ENCODE results near the gene ABL1.

The ABL1 gene

DNA sequence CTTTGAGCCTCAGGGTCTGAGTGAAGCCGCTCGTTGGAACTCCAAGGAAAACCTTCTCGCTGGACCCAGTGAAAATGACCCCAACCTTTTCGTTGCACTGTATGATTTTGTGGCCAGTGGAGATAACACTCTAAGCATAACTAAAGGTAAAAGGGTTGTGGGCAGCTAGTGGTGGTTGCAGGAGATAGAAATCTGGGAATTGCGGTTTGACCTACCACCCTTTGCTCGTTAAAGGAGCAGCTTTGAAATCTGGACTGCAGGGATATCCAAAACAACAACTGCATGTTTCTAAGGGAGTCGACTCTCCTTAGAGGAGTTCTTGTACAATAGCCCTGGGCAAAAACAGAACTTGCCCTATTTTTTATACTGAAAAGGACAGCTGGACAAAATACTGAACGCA is 19.0 kb downstream of the ABL1 start:
- DNase-seq, result no peak

DNA sequence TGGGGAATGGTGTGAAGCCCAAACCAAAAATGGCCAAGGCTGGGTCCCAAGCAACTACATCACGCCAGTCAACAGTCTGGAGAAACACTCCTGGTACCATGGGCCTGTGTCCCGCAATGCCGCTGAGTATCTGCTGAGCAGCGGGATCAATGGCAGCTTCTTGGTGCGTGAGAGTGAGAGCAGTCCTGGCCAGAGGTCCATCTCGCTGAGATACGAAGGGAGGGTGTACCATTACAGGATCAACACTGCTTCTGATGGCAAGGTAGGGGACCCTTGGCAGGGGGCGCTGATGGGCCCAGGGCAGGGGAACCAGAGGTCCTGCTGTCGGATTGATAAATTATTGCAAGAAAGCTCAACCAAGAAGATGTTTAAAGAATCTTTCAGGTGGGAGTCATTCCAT is 19.8 kb downstream of the ABL1 start:
- no peak for DNase-seq

DNA sequence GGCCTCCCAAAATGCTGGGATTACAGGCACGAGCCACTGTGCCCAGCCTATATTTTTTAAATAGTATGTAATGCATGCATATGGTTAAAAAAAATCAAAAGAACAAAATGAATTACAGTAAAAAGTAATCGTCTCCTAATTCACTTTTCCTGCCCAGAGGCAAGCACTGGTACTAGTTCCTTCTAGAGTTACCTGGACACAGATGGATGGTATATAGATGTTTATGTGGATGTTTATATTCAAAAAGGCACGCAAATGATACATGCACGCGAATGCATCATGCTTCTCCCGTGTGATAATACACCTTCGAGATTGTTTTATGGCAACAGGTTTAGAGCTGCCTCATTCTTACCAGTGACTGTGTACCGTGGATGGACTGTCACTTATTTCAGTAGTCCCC is 21.4 kb downstream of the ABL1 start:
- DNase-seq, result no peak

DNA sequence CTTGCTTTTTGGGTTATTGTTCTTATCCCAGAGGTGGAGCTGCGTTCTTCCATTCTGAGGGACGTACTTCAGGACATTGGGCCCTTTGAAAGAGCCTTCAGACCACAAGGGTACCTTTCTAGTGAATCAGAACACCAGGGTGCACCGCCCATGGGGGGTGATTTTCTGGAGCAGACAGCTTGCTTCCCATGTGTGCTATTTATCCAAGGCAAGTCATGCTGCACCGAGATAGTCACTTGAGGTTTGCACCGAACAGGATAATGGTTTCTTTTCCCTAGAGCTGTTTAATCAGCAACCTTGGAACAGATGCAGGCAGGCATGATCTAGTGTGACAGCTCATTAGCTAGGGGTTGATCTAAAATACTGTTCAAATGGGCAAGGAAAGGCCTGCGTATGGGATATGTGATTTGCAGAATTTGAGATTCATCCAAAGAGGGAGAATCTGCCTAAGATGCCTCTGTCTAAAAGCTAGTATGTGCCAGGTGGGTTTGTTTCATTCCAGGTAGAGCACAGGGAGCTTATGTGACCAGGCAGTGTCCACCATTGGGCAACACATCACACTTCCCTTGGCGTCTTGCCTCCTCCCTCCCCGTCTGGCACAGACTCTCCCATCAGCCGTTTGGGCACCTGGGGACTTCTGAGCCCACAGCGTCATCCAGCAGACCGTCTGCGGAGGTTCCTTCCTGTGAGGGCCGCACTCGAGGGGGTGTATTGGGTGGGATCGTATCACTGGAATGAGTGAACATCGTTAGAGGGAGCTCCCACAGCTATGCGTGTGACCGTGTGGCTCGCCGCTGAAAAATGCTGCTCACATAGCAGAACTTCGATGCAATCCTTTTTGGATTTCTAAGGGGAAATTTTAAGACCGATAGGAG is 23.0 kb downstream of the ABL1 start:
- DNase-seq, result no peak

DNA sequence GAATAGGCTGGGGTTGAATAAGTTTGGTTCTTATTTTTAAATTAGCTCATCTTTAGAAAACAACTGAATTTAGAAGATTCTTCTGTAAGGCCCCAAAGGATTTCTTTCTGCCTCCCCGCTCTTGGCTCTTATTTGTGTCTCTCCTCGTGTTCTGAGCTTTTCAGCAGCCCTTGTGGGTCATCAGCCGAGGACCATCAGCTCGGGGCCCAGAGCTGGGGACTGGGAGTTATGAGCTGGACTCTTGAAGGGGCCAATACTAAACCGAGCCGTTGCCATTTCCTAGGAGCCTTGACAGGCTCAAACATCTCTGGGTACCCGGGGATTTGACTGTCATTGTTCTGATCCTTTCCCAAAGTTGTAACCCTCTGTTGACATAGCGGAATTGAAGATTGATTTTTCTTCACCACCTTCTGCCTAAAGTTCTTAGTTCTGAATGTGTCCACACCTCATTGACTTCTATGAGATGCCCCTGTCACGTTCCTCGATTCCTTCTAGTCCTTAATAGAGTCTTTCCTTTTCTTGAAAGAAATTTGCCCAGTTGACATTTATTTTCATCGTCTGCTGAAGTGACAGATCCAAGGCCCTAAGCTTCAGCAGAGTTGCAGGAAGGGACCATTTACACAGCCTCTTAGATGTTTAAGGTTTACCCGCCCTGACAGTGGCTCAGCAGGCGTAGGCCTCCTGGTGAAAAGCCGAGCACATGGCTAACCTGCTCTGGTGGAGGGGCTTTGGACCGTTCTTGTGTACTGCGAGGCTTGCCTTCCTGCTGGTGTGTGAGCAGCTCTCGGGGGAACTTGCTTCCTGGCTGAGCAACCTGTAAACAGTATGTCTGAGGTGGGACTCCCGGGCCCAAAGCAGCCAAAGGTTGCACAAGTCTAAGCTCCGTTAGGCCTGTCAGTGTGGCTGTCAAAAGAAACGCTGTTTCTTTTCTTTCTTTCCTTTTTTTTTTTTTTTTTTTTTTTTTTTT is 24.0 kb downstream of the ABL1 start:
- no peak for DNase-seq

DNA sequence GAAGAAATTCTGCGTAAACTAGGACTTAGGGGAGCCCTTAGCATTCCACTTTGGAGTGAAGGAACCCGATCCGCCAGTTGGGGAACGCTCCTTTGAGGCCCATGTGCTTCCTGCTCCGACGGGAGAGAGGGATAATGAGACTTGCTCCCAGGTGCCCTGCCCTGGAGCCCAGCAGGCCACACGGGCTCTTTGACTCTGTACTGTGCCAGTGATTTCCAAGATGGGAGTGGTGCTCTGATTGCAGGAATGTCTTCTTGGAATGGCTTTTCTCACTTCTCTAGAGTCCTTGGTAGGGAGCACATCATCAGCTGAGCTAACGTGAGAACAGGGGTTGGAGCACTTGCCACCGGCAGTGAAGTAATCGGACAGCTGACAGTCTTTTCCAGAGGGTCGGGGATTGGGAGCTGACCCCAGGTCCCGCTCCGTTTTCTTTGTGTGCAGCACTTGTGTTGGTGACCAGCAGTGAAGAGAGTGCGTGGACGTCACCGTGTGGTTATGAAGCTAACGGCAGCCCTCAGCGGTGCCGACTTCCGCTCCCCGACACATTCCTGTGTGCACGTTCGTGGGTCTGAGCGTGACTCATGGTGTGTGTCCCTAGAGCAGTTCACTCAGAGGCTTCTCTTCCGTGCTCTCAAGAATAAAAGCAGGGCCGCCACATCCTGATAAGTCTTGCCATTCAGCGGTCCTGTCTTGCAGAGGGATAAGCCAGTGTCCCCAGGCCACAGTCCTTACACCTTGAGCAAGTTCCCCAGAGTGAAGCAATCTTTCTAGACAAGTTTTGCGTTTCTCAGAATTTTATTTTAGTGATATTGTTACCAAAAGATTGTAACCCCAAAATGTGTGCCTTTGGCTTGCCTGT is 25.6 kb downstream of the ABL1 start:
- no peak for DNase-seq

DNA sequence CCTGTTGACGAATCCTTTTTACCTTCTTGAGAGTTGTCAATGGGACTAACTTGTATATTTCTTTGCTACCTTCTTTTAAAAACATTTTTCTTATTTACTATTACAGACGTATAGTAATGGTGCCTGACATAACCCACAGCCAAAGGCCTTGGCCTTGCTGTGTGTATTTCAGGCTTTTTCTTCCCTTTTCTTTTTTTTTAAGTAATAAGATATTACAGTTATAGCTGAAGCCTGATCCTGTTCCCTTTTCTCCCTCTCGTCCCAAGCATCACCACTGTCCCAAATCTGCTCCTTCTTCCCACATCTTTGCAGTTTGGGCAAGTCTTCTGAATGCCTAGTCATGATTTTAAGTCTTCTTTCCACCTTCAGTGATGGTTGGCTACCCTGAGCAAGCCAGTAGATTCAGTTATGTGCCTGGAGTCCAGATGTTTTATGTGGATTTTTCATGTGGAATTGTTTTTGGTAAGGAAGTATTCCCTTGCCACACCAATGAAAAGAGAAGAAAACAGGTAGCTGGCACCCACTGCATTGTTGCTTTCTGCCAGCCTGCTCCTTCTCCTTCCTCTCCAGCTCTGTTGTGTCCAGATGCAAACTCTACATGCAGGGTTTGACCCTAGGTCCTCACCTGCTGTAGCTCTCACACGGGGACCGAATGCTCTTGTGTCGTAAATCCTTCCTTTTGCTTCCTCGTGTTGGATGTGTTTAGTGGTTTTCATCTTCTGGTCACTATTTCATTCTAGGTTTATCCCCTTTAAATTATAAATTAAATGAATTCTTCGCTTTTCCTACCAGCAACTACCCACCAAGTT is 26.5 kb downstream of the ABL1 start:
- DNase-seq, result no peak

DNA sequence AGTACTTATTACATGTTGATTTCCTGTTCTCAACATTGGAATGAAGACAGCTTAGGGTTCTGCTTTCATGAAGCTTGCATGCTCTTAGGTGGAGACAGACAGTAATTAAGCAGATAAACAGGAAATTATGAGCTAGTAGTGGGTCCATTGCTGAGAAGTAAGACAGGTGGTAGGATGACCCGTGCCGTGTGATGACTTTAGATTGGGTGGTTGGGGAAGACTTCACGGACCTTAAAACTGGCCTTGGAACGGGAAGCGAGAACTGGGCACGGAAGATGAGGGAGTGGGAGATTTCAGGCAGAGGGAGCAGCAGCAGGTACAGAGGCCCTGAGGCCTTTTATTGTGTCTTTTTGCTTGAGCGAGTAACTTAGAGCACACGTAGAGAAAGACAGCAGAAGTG is 27.2 kb downstream of the ABL1 start:
- DNase-seq, result no peak

DNA sequence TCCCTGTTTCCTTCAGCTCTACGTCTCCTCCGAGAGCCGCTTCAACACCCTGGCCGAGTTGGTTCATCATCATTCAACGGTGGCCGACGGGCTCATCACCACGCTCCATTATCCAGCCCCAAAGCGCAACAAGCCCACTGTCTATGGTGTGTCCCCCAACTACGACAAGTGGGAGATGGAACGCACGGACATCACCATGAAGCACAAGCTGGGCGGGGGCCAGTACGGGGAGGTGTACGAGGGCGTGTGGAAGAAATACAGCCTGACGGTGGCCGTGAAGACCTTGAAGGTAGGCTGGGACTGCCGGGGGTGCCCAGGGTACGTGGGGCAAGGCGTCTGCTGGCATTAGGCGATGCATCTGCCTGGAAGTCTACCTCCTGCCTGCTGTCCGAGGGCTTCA is 27.7 kb downstream of the ABL1 start:
- no peak for DNase-seq

DNA sequence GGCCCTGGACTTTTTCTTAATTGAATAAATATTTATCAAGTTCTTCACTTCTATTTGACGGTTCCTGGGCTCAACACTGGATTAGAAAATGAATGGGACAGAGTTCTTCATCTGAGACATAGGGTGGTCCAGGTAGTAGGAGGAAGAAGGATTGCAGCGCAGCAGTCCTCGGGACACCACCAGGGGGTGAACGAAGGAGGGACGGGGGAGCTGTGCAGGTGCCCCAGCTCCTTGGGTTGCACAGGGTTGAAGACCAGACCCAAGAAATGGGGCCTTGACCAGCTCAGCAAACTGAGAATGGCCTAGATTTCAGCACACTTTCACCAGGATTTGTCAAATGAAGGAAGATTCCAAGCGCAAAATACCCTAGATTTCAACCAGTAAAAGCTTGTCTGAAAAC is 29.5 kb downstream of the ABL1 start:
- no peak for DNase-seq

DNA sequence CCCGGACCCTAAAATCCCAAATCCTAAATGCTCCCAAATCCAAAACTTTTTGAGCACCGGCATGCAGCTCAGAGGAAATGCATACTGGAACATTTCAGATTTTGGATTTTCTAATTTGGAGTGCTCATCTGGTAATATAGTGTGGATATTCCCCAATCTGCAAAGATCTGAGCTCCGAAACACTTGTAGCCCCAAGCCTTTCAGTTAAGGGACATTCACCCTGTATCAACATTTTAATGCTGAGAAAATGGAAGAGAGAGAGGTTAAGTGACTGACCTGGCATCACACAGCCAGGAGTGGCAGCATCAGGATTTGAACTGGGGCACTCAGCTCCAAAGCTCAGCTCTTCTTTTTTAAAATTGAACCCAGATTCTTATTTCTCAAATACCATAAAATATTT is 30.9 kb downstream of the ABL1 start:
- DNase-seq, result no peak

DNA sequence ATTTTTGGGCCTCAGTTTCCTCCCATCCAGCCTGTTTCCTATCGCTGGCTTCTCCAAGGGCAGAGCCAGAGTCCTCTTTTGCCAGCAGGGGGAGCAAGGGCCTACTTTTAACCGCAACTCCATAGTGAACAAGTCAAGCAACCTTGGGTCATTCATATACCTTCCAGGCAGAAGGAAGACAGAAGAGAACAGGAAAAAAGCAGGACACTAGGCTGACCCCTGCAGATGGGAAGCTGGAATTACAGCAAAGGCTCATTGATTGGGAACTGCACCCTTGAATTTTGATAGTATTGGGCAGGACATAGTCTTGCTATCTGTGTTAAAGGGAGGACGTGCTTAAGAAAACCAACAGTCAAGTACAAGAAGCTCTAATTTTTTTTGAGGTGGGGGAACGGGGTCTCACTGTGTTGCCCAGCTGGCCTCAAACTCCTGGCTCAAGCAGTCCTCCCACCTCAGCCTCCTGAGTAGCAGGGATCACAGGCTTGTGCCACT is 31.5 kb downstream of the ABL1 start:
- peak; percentile 70 for DNase-seq

DNA sequence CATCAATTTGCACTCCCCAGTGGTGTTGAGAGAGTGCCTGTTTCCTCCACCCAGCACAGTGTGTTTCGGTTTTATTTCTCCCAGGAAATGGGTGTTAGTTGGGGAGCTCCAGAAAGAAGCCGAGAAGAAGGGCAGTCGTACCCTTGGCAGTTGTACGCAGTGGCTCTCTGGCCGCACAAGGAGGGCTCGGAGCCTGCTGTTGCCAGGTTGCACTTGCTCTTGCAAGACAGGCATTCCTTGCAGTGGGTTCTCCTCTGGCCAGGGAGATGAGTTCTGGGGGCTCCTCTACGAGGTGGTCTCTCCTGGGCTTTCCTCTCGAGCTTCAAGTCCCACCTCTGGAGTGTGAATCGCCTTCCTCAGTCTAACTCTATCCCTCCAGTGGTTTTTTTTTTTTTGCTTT is 32.5 kb downstream of the ABL1 start:
- no peak for DNase-seq

DNA sequence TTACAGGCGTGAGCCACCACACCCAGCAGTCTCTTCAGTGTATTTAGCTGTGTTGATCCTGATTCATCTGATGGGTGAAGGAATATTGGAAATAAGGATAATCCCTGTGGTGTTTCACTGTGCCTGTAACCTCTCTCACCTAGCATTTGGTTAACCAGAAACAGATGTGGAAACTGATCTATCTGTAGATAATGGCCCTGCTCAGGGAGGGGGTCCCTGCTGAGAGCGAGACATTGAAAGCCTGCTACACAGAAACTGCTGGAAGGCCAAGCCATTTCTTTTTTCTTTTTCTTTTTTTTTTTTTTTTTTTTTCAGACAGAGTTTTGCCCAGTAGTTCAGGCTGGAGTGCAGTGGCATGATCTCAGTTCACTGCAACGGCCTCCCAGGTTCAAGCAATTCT is 33.2 kb downstream of the ABL1 start:
- no peak for DNase-seq

DNA sequence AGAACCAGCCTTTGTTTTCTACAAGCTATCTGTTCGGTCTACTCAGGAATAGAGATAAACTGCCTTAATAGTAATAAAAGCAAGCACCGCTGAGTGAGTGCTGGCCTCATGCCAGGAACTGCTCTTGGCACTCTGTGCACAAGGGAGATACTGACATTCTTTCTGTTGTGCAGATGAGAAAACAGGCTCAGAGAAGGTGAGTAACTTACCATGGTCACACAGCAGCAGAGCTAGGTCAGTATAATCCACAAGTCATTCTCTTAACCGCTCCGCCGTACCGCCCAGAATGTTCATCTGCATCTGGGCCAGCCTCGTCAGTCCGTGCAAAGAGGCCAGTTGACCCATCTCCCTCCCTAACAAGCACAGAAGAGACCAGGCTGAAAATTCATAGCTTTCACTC is 34.2 kb downstream of the ABL1 start:
- DNase-seq, result no peak

DNA sequence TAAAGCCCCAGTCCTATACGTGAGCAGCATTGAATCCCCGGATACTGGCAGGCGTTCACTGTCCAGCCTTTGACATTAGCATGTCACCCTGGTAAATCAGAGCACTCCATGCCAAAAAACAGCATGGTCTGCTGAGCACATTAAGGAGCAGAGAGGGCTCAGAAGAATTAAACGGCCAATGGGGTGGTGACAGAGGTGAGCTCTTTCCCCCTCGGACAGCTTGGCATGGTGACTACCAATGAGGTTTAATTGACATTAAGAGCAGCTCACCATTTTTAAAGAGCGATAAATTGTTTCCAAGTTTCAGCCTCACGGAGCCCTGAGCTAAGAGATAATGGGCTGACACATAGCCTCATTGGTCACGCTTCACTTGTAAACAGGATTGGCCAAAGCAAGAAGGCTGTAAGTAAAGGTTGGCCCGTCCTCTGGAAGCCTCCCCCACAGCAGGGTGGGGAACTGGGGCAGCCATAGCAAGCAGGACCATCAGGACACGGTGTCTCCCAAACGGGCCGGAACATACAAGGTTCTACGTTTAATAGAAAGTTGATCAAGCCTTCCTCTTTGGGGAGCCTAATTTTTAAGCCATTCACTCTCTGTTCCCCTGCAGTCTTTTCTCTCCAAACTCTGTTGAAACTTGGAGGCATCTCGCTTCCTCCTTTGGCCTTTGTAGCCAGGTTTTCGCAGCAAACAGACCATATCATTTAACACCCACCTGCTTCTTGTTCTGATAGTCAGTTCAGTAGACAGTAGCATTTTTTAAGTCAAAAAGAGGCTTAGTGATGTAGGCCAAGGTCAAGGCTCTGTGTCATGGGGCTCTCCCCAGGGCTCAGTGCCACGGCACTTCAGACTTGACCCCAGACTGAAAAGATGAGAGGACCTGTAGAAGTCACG is 35.7 kb downstream of the ABL1 start:
- DNase-seq, result no peak

DNA sequence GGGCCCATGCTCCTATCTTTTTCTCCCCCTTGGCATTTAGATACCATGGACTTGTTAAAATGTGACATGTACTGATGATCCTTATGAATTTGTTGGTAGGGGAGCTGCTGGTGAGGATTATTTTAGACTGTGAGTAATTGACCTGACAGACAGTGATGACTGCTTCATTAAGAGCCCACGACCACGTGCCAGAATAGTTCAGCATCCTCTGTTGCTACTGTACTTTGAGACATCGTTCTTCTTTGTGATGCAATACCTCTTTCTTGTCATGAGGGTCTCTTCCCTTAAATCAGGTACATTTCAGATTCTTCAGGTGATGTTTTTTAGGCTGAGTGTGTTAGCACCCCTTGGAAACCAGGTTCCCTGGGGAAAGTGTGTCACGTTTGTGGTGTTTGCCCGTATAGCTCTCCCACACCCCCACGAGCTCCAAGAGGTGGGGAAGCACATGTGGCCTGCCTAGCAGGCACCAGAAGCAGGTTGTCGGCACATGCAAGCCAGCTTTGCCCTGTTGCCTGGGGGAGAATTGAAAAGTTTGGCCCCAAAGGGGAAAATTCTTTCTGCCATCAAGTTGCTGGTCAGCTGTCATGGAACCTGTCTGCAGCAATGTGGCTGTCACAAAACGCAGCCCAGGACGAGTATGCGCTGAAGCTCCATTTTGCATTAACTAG is 36.5 kb downstream of the ABL1 start:
- DNase-seq, result no peak

DNA sequence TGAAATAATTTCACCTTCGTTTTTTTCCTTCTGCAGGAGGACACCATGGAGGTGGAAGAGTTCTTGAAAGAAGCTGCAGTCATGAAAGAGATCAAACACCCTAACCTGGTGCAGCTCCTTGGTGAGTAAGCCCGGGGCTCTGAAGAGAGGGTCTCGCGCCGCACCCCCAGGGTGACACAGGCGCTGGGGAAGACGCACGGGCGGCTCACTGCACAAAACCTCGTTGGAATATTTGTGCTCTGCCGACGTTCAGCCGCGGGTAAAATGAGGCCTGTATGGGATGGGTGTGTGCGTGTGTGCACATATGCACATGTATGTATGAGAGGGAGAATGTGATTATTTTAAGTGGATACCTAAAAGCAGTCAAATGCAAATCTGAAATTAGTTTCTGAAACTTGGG is 37.0 kb downstream of the ABL1 start:
- DNase-seq, result no peak

DNA sequence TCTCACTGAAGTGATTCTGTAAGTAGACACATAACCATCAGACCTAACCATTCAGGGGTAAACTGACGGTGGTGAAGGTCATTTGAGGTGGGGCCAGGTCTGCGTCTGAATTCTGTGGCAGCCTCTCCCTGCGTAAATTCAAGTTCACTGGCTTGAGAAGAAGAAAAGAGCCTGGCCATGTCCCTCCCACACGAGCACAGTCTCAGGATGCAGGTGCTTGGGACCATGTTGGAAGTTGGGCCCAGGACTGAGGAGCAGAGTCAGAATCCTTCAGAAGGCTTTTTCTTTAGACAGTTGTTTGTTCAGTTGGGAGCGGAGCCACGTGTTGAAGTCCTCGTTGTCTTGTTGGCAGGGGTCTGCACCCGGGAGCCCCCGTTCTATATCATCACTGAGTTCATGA is 37.5 kb downstream of the ABL1 start:
- no peak for DNase-seq

DNA sequence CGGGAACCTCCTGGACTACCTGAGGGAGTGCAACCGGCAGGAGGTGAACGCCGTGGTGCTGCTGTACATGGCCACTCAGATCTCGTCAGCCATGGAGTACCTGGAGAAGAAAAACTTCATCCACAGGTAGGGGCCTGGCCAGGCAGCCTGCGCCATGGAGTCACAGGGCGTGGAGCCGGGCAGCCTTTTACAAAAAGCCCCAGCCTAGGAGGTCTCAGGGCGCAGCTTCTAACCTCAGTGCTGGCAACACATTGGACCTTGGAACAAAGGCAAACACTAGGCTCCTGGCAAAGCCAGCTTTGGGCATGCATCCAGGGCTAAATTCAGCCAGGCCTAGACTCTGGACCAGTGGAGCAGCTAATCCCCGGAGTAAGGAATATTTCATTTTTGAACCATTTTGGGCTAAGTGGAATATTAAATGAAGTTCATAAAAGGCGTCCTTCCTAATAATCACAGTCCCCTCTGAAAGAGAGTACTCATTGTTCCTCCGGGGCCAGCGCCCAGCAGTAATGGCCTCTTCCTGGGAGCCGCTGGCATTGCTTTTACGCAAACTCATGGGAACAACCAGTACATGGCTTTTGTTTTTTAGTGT is 38.0 kb downstream of the ABL1 start:
- DNase-seq, result no peak

All from COR-L47 (cell line).